Measurements from ENCODE around the gene MGP. TPM values are rescaled to one million over a fixed set of nuclear protein-coding genes. Genes with fewer than 3 reads are reported as not detected.

Gene MGP
- total and polyA plus RNA-seq, 2 of the 13 experiments (the other 11 are each of a cell fraction or from before 2014, with no cell fraction given), result not detected

- intact Hi-C loops (cut with micrococcal nuclease; ENCODE audit: unreplicated experiment), result no loop called here
- in situ Hi-C loops (cut with HindIII; ENCODE audit: extremely low pct_ligation_motif_present, low pct_unique_long_range_greater_than_20kb), result no loop called here
- Histone ChIP-seq H3K9me3 (ENCODE audit: low read length) (no peaks in the 10 kb centered on the region), H3K27me3 (ENCODE audit: control insufficient read depth in 1 of 2, insufficient read depth in 2 of 2, low read length in 2 of 2) (no peaks in the 10 kb centered on the region), H3K27ac (ENCODE audit: extremely low read length, insufficient read depth, low read length) (no peak overlapping the region), H2AFZ (ENCODE audit: low read length) (no peak overlapping the region), H3K4me2 (ENCODE audit: low read depth, low read length) (no peak overlapping the region), H4K20me1 (ENCODE audit: insufficient read depth, low read length) (no peaks in the 10 kb centered on the region), H3K4me3 (replicated peaks in 1 of 3; ENCODE audit: insufficient read depth in 1 of 3, low read depth in 2 of 3, low read length in 3 of 3) (no peak overlapping the region), H3K36me3 (replicated peaks in 1 of 2; ENCODE audit: control insufficient read depth in 1 of 2, insufficient read depth in 2 of 2, low read length in 2 of 2) (no peaks in the 10 kb centered on the region), H3K9ac (ENCODE audit: insufficient read depth, low read depth, low read length) (no peak overlapping the region), H3K79me2 (ENCODE audit: insufficient read depth, low read length) (no peaks in the 10 kb centered on the region), H3K4me1 (ENCODE audit: insufficient read depth, low read length) (no peaks in the 10 kb centered on the region)
- ChIA-PET POLR2A (no interaction called here), CTCF (ENCODE audit: low intra/inter-chr PET ratio, low total read pairs) (no interaction called here)
- BruUV-seq (replicated peaks), result no TSS peak
- ATAC-seq (no peak), DNase-seq (ENCODE audit: low spot score) (no peak), FAIRE-seq (no peak)
- WGBS (ENCODE audit: low lambda C conversion rate), result 59% methylated on average over 3 of the region's 3 CpGs
- TF ChIP-seq ZNF34 (CRISPR knock-in tag; IDR thresholded peaks at IDR 0.05; ENCODE audit: borderline replicate concordance) (no peak), CHCHD3 (CRISPR knock-in tag; IDR thresholded peaks at IDR 0.05) (no peak)
Measured at GRCh38 chr12:14924541-14924940, 38.9 kb upstream of the MGP start.

- no peak for FAIRE-seq
- intact Hi-C loops (cut with micrococcal nuclease; ENCODE audit: unreplicated experiment) (no loop called here), in situ Hi-C loops (cut with HindIII; ENCODE audit: extremely low pct_ligation_motif_present, low pct_unique_long_range_greater_than_20kb) (no loop called here)
- Histone ChIP-seq H3K4me2 (ENCODE audit: low read depth, low read length) (no peak overlapping the region), H3K79me2 (ENCODE audit: insufficient read depth, low read length) (no peaks in the 10 kb centered on the region), H3K4me1 (ENCODE audit: insufficient read depth, low read length) (no peaks in the 10 kb centered on the region), H3K36me3 (replicated peaks in 1 of 2; ENCODE audit: control insufficient read depth in 1 of 2, insufficient read depth in 2 of 2, low read length in 2 of 2) (no peaks in the 10 kb centered on the region), H3K27ac (ENCODE audit: extremely low read length, insufficient read depth, low read length) (no peak overlapping the region), H4K20me1 (ENCODE audit: insufficient read depth, low read length) (no peaks in the 10 kb centered on the region), H3K9me3 (ENCODE audit: low read length) (no peaks in the 10 kb centered on the region), H3K4me3 (replicated peaks in 1 of 3; ENCODE audit: insufficient read depth in 1 of 3, low read depth in 2 of 3, low read length in 3 of 3) (no peak overlapping the region), H2AFZ (ENCODE audit: low read length) (no peak overlapping the region), H3K9ac (ENCODE audit: insufficient read depth, low read depth, low read length) (no peak overlapping the region), H3K27me3 (ENCODE audit: control insufficient read depth in 1 of 2, insufficient read depth in 2 of 2, low read length in 2 of 2) (no peaks in the 10 kb centered on the region)
- ATAC-seq, result no peak
- 76% methylated on average over 2 of the region's 2 CpGs for whole genome bisulfite sequencing (ENCODE audit: low lambda C conversion rate)
- ChIA-PET CTCF (ENCODE audit: low intra/inter-chr PET ratio, low total read pairs) (no interaction called here), POLR2A (no interaction called here)
- DNase-seq (ENCODE audit: low spot score), result no peak
- TF ChIP-seq ZNF333 (CRISPR knock-in tag; IDR thresholded peaks at IDR 0.05; ENCODE audit: borderline replicate concordance), result no peak
- no peak for TF ChIP-seq HES4 (CRISPR knock-in tag; IDR thresholded peaks at IDR 0.05; ENCODE audit: borderline replicate concordance)
- no peak for TF ChIP-seq NFKBIZ (CRISPR knock-in tag; IDR thresholded peaks at IDR 0.05)
- TF ChIP-seq CHCHD3 (CRISPR knock-in tag; IDR thresholded peaks at IDR 0.05), result no peak
- no peak for TF ChIP-seq TBX2 (CRISPR knock-in tag; IDR thresholded peaks at IDR 0.05; ENCODE audit: borderline replicate concordance)
- TF ChIP-seq ZNF281 (CRISPR knock-in tag; IDR thresholded peaks at IDR 0.05; ENCODE audit: borderline replicate concordance), result no peak
- BruUV-seq (replicated peaks), result no TSS peak
Measured at GRCh38 chr12:14923944-14924343, 38.3 kb upstream of the MGP start.
